Adrenal gland (tissue), 5 donors: ENCODE results near the gene CPPED1.

ENCODE experiments used
- POLR2A ChIP-seq, 2 donors: fragments of 450-650 bp; IDR thresholded peaks; one replicate each; pipeline ENCODE4 v1.6.1; 2017; ENCODE audit warnings: antibody characterized with exemption in 2 of 2, mild to moderate bottlenecking in 2 of 2, moderate library complexity in 1 of 2
- TF ChIP-seq, protein P1 (sequence below), 6 experiments: fragments of 450-650 bp in 4 of 6; fragments of 200-600 bp in 2 of 6; sonication (generic) in 1 of 6; IDR thresholded peaks; 1 replicate in 5 of 6; 2 replicates in 1 of 6; pipeline versions ENCODE4 v1.5.1 to v1.8.0; 2016 to 2021; ENCODE audit warnings: antibody characterized with exemption in 6 of 6, mild to moderate bottlenecking in 2 of 6, moderate library complexity in 1 of 6
- donor health status: DM: no; HTN: no; CAD: no.

GRCh38 chr16:12703935-12704334 is 99.8 kb downstream of the CPPED1 start:
- no peak for TF ChIP-seq POLR2A (IDR thresholded peaks at IDR 0.05)
- TF ChIP-seq, protein P1, sequence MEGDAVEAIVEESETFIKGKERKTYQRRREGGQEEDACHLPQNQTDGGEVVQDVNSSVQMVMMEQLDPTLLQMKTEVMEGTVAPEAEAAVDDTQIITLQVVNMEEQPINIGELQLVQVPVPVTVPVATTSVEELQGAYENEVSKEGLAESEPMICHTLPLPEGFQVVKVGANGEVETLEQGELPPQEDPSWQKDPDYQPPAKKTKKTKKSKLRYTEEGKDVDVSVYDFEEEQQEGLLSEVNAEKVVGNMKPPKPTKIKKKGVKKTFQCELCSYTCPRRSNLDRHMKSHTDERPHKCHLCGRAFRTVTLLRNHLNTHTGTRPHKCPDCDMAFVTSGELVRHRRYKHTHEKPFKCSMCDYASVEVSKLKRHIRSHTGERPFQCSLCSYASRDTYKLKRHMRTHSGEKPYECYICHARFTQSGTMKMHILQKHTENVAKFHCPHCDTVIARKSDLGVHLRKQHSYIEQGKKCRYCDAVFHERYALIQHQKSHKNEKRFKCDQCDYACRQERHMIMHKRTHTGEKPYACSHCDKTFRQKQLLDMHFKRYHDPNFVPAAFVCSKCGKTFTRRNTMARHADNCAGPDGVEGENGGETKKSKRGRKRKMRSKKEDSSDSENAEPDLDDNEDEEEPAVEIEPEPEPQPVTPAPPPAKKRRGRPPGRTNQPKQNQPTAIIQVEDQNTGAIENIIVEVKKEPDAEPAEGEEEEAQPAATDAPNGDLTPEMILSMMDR (IDR thresholded peaks at IDR 0.05): no peak
